HG02885 (cell line): ENCODE data around the gene SPPL2B.

Experiments
- ATAC-seq: cut with Tn5 transposase; IDR thresholded peaks from one replicate; pipeline ENCODE4 v1.9.1; 2021; ENCODE audit warnings: mild to moderate bottlenecking; ENCODE audit not compliant: unreplicated experiment, poor library complexity

The SPPL2B gene

GRCh38 chr19:2353159-2353886, 24.8 kb downstream of the SPPL2B start:
- ATAC-seq: no peak

DNA sequence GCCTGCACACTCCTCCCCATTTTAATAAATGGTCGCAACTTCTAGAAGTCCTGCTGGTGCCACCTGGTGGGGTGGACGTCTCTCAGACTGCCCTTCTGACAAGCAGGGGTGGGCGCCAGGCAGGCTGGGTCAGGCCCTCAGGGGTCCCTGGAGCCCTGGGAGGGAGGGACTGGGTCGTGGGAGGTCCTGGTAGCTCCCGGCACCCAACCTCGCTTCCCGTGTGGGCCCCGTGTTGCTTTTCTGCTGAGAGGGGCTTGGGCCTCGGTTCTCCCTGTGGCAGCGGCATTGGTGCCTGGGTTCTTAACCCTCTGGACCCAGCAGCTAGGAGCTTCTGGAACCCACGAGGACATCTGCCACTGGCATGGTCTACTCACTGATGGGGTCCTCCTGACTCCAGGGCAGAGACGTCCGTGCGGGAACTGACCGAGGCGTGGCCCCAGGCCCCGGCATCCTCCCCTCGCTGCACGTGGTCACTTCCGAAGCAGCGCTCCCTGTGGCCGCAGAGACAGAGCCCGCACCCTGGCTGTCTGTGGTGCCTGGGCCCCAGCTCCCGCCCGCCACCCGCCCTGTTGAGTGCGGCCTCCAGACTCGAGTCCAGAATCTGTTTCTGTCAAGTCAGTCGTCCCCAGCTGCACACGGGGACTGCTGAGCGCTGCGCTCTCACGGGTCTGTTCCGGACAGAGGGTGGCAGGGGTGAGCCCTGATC, 25.6 kb downstream of the SPPL2B start:
- ATAC-seq: no peak

GRCh38 chr19:2354670-2355069, 26.2 kb downstream of the SPPL2B start:
- no peak for ATAC-seq

- ATAC-seq: no peak
These were observed 26.9 kb downstream of the SPPL2B start for GRCh38 chr19:2355168-2356035.

DNA sequence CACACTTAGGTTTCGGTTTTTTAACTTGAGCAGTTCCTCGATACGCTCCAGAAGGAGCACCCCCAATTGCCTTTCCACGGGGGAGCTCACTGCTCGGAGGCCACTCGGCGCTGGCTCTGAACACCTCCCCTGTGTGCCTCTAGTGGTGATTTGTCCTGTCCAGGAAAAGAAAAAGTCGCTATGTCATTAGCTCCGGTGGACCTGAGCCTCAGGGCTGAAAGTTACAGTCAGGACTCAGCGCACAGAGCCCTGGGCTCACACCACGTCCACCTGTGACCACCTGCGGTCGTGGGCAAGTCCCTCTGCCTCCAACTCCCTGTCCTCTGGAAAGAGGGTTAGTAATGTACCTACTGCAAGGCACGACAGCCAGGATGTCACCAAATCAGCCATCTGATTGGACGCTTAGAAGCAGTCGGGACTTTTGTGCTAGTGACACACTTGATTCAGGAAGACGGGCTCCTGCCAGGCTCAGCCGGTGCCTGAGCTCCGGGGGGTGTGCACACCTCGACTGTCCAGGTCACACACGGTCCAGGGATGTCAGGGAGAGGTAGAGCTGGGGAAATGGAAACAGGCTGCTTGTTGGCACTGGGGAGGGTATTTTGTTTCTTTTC, 27.7 kb downstream of the SPPL2B start:
- no peak for ATAC-seq

- no peak for ATAC-seq
These were observed 29.1 kb downstream of the SPPL2B start for GRCh38 chr19:2357279-2358206.

DNA sequence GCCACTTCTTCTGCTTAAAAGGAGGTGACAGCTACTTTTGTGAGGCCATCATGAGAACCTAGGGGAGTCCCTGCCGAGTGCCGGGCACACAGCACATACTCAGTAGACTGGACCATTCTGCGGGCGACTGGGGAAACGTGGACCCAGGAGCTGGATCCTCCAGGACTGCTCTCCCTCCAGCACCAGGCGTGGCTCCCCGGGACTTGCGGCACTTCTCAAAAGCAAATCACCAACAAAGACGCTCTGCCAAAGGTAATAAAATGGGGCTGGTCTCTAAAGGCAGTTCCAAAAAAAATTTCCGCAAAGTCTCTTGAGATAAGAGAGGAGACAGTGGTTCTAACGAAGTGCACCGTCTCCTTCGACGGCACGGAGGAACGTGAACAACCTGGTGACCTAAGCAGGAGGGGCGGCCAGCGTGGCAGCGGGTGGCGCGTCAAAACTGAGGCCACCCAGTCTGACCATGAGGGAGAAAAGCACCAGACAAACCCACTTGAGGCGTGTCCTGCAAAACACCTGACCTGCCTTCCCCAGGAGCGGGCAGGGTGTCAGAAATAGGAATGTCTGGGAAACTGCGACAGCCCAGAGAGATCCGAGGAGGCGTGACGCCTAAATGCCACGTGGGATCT, 30.2 kb downstream of the SPPL2B start:
- no peak for ATAC-seq

DNA sequence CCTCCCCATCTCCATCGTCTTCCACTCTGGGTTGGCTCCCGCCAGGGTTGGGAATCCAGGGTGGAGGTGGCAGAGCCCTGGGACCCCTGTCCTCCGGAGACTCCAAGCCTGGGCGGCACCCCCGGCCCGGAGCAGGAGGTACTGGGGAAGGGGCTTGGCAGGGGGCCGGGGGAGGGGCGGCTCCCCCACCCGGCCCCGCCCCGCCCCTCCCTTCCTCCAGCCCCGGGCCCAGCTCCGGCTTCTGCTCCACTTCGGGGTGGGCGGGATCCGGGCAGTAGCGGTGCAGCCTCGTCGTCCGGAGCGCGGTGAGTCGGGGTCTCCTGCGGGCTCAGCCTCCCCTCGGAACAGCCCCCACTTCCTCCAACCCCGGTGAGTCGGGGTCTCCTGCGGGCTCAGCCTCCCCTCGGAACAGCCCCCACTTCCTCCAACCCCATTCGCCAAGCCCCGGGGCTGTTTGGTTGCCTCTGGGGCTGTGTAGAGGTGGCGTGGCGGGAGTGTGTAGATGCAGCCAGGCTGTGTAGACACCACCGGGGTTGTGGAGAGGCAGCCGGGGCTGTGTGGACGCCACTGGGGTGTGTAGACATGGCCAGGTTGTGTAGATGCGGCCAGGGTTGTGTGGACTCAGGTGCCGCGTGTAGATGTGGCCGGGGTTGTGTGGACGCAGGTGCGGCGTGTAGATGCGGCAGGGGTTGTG, 31.7 kb downstream of the SPPL2B start, which contains the start of gene TMPRSS9:
Gene TMPRSS9 (plus strand): TSS at position 274 of the 694 bp plus-strand sequence. CDS start 29,521 bp downstream, outside the sequence.
- no peak for ATAC-seq

GRCh38 chr19:2360833-2361232, 32.3 kb downstream of the SPPL2B start:
- no peak for ATAC-seq

- no peak for ATAC-seq
These were observed 33.0 kb downstream of the SPPL2B start for GRCh38 chr19:2361246-2362045.

DNA sequence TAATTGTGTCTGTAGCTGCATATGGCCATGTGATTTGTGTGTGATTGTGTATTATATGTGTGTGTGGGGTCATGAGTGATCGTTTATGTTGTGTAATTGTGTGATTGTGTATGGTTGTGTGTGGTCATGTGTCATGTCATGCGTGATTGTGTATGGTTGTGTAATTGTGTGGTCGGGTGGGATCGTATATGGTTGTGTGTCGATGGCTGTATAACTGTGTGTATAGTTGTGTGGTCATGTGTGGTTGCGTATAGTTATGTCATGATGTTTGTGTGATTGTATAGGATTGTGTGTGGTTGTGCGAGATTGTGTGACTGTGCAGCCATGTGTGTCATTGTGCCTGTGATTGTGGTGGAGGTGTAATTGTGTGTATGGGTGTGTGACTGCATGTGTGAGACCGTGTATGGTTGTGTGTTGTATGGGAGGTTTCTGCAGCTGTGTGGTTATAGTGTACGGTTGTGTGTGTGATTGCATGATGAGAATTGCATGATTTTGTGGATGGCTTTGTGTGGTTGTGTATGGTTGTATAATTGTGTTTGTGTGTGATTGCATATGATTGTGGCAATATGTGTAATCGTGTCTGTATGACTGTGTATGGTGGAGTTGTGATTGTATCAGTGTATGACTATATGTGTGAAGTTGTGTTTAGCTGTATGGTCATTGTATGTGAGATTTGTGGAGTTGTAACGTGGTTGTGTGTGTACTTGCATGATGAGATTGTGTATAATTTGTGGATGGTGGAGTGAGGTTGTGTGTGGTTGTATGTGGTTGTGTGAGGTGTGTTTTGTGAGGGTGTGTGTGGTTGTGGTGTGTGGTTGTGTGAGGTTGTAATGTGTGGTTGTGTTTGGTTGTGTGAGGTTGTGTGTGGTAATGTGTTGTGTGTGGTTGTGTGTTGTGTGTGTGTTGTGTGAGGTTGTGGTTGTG, 33.8 kb downstream of the SPPL2B start:
- ATAC-seq: no peak

DNA sequence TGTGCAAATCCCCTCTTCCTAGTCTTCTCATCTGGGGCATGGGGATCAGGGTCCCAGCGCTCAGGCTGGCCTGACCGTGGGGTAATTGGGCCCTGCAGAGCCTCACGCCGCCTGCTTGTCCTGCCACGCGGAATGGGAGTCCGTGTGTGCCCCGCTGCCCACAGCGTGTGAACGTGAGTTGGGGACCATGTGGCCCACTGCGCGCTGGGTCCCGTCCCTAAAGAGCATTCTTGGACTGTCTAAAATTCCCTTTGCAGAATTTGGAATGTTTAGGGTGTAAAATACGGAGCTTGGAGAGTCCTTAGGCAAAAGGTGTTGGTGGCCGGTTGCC, 34.5 kb downstream of the SPPL2B start:
- no peak for ATAC-seq

GRCh38 chr19:2363419-2363818, 34.9 kb downstream of the SPPL2B start:
- ATAC-seq: no peak

DNA sequence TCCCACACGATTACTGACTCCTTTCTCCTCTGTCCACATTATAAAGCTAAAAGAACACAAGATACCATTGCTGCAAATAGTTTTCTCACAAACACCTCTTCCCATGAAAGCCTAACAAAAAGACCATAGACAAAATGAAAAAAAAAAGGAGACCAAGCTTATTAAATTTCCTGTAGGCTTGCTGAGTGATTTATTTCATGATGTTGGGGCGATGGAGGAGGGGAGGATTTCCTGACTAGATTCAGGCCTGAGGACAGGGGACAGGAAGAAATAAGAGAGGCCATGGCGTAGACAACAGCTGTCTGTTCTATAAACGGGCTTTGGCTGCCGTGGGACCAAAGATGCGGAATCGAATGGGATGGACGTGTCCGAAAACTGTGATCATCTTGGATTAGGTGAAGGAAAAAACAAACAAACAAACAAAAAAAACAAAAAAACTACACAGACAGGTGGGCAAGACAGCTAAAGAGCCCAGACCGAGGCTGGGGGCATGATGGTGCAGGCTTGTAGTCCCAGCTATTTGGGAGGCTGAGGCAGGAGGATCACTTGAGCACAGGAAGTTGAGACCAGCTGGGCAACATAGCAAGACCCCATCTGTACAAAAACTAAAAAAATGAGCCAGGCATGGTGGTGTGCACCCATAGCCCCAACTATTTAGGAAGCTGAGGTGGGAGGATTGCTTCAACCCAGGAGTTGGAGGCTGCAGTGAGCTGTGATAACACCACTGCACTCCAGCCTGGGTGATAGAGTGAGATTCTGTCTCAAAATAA, 36.9 kb downstream of the SPPL2B start:
- ATAC-seq: no peak

- no peak for ATAC-seq
These were observed 43.2 kb downstream of the SPPL2B start for GRCh38 chr19:2371656-2372055.

DNA sequence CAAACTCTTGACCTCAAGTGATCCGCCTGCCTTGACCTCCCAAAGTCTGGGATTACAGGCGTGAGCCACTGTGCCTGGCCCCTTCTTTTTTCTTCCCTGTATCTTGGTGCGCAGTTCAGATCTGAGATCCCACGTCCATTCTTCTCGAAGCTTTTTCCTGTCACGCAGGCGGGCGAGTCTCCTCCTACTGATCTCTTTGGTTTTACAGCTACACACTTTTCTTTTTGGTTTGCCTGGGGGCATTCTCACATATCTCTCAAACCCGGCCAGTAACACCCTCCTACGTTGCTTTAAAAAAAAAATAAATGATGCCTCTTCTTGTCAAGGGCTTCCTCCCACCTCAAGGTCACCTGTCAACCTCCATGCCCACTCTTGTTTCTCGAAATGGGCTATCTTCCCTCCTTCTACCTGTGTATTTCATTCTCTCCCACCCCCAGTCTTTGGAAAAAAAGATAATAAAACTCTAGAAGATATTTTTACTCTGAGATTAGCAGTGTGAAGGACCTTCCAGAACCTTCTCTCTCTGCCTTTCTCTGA, 43.7 kb downstream of the SPPL2B start:
- no peak for ATAC-seq
